ENCODE data around the gene SMO. TPM values are rescaled to one million over a fixed set of nuclear protein-coding genes. Genes with fewer than 3 reads are reported as not detected.

Gene SMO
- total and polyA plus RNA-seq, 2 donors (not counting 1 experiment from before 2014, with no cell fraction given), result 0.39 to 1.4 TPM

DNA sequence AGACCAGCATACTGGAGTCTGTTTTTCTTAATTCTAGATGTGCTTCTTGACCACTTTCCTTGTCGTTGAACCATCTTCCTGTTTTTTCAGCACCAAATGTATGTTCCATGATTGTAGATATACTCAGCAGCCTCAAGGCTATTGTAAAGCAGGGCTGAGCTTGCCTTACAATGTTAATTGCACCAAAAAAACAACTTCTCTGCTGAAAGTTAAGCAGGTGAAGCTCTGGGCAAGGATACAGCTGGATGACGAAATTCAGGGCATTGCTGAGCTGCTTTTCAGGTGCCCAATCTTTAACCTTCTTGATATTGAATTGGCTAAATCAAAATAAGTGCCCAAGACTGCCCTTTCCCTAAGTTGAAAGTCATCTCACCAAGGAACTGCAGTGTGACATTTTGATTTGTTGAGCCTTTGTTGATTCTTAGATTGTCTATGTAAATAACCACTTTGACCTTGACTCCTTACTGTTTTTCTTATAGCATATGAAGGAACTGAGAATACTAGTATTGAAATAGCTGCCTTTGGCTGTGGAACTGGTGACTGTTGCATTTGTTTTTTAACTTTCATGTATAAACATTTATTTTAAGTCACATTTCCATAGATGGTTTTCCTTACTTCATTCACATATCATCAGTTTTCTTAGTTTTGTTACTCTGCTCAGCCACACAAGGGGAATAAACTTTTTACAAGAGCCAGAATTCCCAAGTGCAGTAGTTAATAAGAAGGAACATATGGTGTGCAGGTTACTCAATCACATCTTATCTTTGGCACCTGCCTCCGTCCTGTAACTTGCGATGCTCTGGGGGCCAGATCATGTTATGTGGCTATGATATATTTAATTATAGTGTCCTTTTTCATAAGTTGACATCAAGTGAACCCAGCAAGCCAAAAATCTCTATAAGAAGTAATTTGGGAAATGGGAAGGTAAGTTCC lies 39.5 kb downstream of the SMO start:
- Histone ChIP-seq H3K4me3 (ENCODE audit: control extremely low read depth in 1 of 5, extremely low read depth in 1 of 5, insufficient read depth in 1 of 5, low read depth in 2 of 5, low read length in 4 of 5) (no peak overlapping the region), H3K4me1 (ENCODE audit: control insufficient read depth in 2 of 2, insufficient read depth in 2 of 2, low read length in 2 of 2) (peaks cover 15 to 16% of the 10 kb centered on the region in 2 donors), H3K4me2 (replicated peaks; ENCODE audit: low read depth, low read length, poor library complexity, severe bottlenecking) (no peak overlapping the region), H3K36me3 (replicated peaks in 1 of 2; ENCODE audit: control extremely low read depth in 1 of 2, control insufficient read depth in 1 of 2, extremely low read depth in 1 of 2, insufficient read depth in 2 of 2, low read length in 1 of 2) (no peaks in the 10 kb centered on the region), H2AFZ (ENCODE audit: insufficient read depth, low read depth, low read length, poor library complexity, severe bottlenecking) (no peak overlapping the region), H4K20me1 (ENCODE audit: control insufficient read depth, insufficient read depth, low read length, poor library complexity, severe bottlenecking) (peaks cover 10% of the 10 kb centered on the region), H3K9ac (ENCODE audit: low read length) (no peak overlapping the region), H3K79me2 (ENCODE audit: control insufficient read depth, insufficient read depth, low read length) (peaks cover 66% of the 10 kb centered on the region), H3K27ac (ENCODE audit: low read length in 2 of 2) (no peak overlapping the region), H3K9me3 (ENCODE audit: control extremely low read depth in 1 of 3, control insufficient read depth in 2 of 3, insufficient read depth in 1 of 3, low read length in 2 of 3) (no peaks in the 10 kb centered on the region), H3K27me3 (replicated peaks in 1 of 4; ENCODE audit: control extremely low read depth in 1 of 4, control insufficient read depth in 3 of 4, insufficient read depth in 4 of 4, low read length in 3 of 4) (no peaks in the 10 kb centered on the region)
- ChIA-PET CTCF (interaction anchor here (0.7 to 2.1 kb wide), 7 partner anchors 10 to 819 kb away, joined by 3 to 10 read pairs (median 5); no protein-coding TSS in a partner anchor), POLR2A (interaction anchor here (0.7 kb wide), 1 partner anchor 717 kb away, joined by 10 read pairs; no protein-coding TSS in a partner anchor)
- no peak for DNase-seq
- Mint-ChIP-seq H3K9me3 (ENCODE audit: insufficient read depth) (no peaks in the 10 kb centered on the region), H3K4me3 (no peak overlapping the region), H3K27ac (no peak overlapping the region), H3K27me3 (no peaks in the 10 kb centered on the region), H3K4me1 (peaks cover 26% of the 10 kb centered on the region)
- TF ChIP-seq, protein P1, sequence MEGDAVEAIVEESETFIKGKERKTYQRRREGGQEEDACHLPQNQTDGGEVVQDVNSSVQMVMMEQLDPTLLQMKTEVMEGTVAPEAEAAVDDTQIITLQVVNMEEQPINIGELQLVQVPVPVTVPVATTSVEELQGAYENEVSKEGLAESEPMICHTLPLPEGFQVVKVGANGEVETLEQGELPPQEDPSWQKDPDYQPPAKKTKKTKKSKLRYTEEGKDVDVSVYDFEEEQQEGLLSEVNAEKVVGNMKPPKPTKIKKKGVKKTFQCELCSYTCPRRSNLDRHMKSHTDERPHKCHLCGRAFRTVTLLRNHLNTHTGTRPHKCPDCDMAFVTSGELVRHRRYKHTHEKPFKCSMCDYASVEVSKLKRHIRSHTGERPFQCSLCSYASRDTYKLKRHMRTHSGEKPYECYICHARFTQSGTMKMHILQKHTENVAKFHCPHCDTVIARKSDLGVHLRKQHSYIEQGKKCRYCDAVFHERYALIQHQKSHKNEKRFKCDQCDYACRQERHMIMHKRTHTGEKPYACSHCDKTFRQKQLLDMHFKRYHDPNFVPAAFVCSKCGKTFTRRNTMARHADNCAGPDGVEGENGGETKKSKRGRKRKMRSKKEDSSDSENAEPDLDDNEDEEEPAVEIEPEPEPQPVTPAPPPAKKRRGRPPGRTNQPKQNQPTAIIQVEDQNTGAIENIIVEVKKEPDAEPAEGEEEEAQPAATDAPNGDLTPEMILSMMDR (IDR thresholded peaks at IDR 0.05), result no peak
- TF ChIP-seq EZH2 (IDR thresholded peaks at IDR 0.05; ENCODE audit: borderline replicate concordance, insufficient read depth, low read depth, low read length, poor library complexity, severe bottlenecking), result no peak
- ATAC-seq (ENCODE audit: low read depth), result no peak
- WGBS (ENCODE audit: insufficient coverage), result 100% methylated on average over 1 of the region's 4 CpGs
- intact Hi-C loops (cut with micrococcal nuclease), result loop anchor here (5.0 to 10.0 kb wide), 2 partner anchors 696 to 883 kb away; partner anchors contain the start of gene RBM28

GRCh38 chr7:129228633-129229032 lies 40.2 kb downstream of the SMO start:
- DNase-seq (no peak), ATAC-seq (ENCODE audit: low read depth) (no peak)
- TF ChIP-seq EZH2 (IDR thresholded peaks at IDR 0.05; ENCODE audit: borderline replicate concordance, insufficient read depth, low read depth, low read length, poor library complexity, severe bottlenecking), result no peak
- TF ChIP-seq, protein P1 (IDR thresholded peaks at IDR 0.05), result no peak
- no CpG with 5 or more reads among the region's 2 CpGs for WGBS (ENCODE audit: insufficient coverage)
- no peak overlapping the region for H3K27ac Mint-ChIP-seq
- Histone ChIP-seq H4K20me1 (ENCODE audit: control insufficient read depth, insufficient read depth, low read length, poor library complexity, severe bottlenecking) (peaks cover 10% of the 10 kb centered on the region), H3K4me2 (replicated peaks; ENCODE audit: low read depth, low read length, poor library complexity, severe bottlenecking) (no peak overlapping the region), H2AFZ (ENCODE audit: insufficient read depth, low read depth, low read length, poor library complexity, severe bottlenecking) (no peak overlapping the region), H3K9ac (ENCODE audit: low read length) (no peak overlapping the region), H3K27me3 (replicated peaks in 1 of 4; ENCODE audit: control extremely low read depth in 1 of 4, control insufficient read depth in 3 of 4, insufficient read depth in 4 of 4, low read length in 3 of 4) (no peaks in the 10 kb centered on the region), H3K9me3 (ENCODE audit: control extremely low read depth in 1 of 3, control insufficient read depth in 2 of 3, insufficient read depth in 1 of 3, low read length in 2 of 3) (no peaks in the 10 kb centered on the region), H3K27ac (ENCODE audit: low read length in 2 of 2) (no peak overlapping the region), H3K4me1 (ENCODE audit: control insufficient read depth in 2 of 2, insufficient read depth in 2 of 2, low read length in 2 of 2) (peaks cover 15 to 16% of the 10 kb centered on the region in 2 donors), H3K79me2 (ENCODE audit: control insufficient read depth, insufficient read depth, low read length) (peaks cover 72% of the 10 kb centered on the region), H3K4me3 (ENCODE audit: control extremely low read depth in 1 of 5, extremely low read depth in 1 of 5, insufficient read depth in 1 of 5, low read depth in 2 of 5, low read length in 4 of 5) (no peak overlapping the region), H3K36me3 (replicated peaks in 1 of 2; ENCODE audit: control extremely low read depth in 1 of 2, control insufficient read depth in 1 of 2, extremely low read depth in 1 of 2, insufficient read depth in 2 of 2, low read length in 1 of 2) (no peaks in the 10 kb centered on the region)
- H3K27me3 Mint-ChIP-seq, result no peaks in the 10 kb centered on the region
- no peaks in the 10 kb centered on the region for H3K9me3 Mint-ChIP-seq (ENCODE audit: insufficient read depth)
- H3K4me1 Mint-ChIP-seq, result peaks cover 21% of the 10 kb centered on the region
- H3K4me3 Mint-ChIP-seq, result no peak overlapping the region
- intact Hi-C loops (cut with micrococcal nuclease), result loop anchor here (5.0 to 10.0 kb wide), 2 partner anchors 696 to 884 kb away; partner anchors contain the start of gene RBM28
- ChIA-PET POLR2A (no interaction called here), CTCF (interaction anchor here (1.3 to 1.9 kb wide), 2 partner anchors 10 to 15 kb away, joined by 3 to 10 read pairs; no protein-coding TSS in a partner anchor)
